ENCODE results near the gene LRG1. TPM values are rescaled to one million over a fixed set of nuclear protein-coding genes. Genes with fewer than 3 reads are reported as not detected.

LRG1 gene
- total and polyA plus RNA-seq, 2 of the 13 experiments (the other 11 are each of a cell fraction or from before 2014, with no cell fraction given) = 12.0 to 39.3 TPM

DNA sequence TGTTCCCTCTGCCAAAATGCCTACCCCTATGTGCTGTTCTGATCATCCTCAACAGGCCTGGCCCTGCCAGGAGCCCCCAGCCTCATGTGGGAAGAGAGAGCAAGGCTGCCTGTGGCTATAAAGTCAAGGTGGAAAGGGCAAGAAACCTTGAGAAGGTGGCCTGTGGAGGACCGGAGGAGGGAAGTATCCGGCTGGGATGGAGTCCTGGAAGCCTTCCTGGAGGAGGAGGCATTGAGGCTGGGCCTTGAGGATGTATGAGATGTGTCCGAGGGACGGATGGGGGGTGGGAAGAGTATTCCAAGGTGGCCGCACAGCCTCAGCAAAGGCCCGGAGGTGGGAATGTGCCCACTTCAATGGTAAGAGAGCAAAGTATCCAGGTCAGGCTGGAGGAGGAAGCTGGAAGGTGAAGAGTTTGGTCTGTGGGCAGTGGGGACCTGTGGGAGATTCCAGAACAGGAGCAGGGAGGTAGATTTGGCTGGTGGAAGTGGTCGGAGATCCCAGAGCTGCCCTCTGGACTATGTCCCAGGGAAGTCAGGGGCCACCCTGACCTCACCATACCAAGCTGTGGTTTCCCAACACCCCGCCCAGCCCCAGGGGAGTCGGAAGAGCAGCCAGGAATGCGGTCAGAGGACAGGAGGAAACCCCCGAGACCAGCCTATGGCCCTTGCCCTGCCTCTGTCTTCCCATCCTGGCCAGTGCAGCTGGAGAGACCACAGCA, 18.5 kb downstream of the LRG1 start (continued):
- TF ChIP-seq HNRNPLL (IDR thresholded peaks at IDR 0.05; ENCODE audit: low read depth, low read length, poor library complexity, severe bottlenecking) = no peak
- 0 out of 2 replicates have a peak, but pooled peaks have one; percentile 51 for TF ChIP-seq KDM3A (CRISPR knock-in tag; IDR thresholded peaks at IDR 0.05; ENCODE audit: low read depth)
- no peak for TF ChIP-seq ZNF138 (CRISPR knock-in tag; IDR thresholded peaks at IDR 0.05; ENCODE audit: low read depth)
- TF ChIP-seq REXO4 (CRISPR knock-in tag; IDR thresholded peaks at IDR 0.05; ENCODE audit: borderline replicate concordance) = no peak
- no peak for TF ChIP-seq ZNF652 (CRISPR knock-in tag; IDR thresholded peaks at IDR 0.05; ENCODE audit: borderline replicate concordance, low read depth)
- TF ChIP-seq, protein P1, sequence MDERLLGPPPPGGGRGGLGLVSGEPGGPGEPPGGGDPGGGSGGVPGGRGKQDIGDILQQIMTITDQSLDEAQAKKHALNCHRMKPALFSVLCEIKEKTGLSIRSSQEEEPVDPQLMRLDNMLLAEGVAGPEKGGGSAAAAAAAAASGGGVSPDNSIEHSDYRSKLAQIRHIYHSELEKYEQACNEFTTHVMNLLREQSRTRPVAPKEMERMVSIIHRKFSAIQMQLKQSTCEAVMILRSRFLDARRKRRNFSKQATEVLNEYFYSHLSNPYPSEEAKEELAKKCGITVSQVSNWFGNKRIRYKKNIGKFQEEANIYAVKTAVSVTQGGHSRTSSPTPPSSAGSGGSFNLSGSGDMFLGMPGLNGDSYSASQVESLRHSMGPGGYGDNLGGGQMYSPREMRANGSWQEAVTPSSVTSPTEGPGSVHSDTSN (CRISPR knock-in tag; IDR thresholded peaks at IDR 0.05) = no peak
- TF ChIP-seq KAT8 (CRISPR knock-in tag; IDR thresholded peaks at IDR 0.05) = peak; percentile 18; the same call in 1 of the 2 replicates
- no peak for TF ChIP-seq ARNT2 (CRISPR knock-in tag; IDR thresholded peaks at IDR 0.05; ENCODE audit: low read depth)
- no peak for TF ChIP-seq ZNF616 (CRISPR knock-in tag; IDR thresholded peaks at IDR 0.05; ENCODE audit: low read depth)
- TF ChIP-seq POLR2G (IDR thresholded peaks at IDR 0.05; ENCODE audit: low read depth, low read length) = no peak
- no peak for TF ChIP-seq TEAD2 (CRISPR knock-in tag; IDR thresholded peaks at IDR 0.05)
- TF ChIP-seq SCMH1 (CRISPR knock-in tag; IDR thresholded peaks at IDR 0.05; ENCODE audit: borderline replicate concordance) = no peak
- TF ChIP-seq SOX6 (IDR thresholded peaks at IDR 0.05) = no peak
- 0 out of 2 replicates have a peak, but pooled peaks have one; percentile 22 for TF ChIP-seq SOX6 (CRISPR knock-in tag; IDR thresholded peaks at IDR 0.05)
- TF ChIP-seq, protein P2, sequence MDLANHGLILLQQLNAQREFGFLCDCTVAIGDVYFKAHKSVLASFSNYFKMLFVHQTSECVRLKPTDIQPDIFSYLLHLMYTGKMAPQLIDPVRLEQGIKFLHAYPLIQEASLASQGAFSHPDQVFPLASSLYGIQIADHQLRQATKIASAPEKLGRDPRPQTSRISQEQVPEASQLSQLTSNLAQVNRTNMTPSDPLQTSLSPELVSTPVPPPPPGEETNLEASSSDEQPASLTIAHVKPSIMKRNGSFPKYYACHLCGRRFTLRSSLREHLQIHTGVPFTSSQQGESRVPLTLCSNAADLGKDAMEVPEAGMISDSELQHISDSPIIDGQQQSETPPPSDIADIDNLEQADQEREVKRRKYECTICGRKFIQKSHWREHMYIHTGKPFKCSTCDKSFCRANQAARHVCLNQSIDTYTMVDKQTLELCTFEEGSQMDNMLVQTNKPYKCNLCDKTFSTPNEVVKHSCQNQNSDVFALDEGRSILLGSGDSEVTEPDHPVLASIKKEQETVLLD (CRISPR knock-in tag; IDR thresholded peaks at IDR 0.05; ENCODE audit: low read depth) = no peak
- TF ChIP-seq PTBP1 (IDR thresholded peaks at IDR 0.05; ENCODE audit: low read depth, low read length, poor library complexity, severe bottlenecking) = no peak
- peak; percentile 98 for TF ChIP-seq ZNF629 (CRISPR knock-in tag; conservative IDR thresholded peaks at IDR 0.05)
- TF ChIP-seq HNRNPUL1 (IDR thresholded peaks at IDR 0.05; ENCODE audit: low read depth, low read length) = no peak
- TF ChIP-seq ZNF367 (CRISPR knock-in tag; IDR thresholded peaks at IDR 0.05; ENCODE audit: borderline replicate concordance) = no peak
- TF ChIP-seq, protein P3, sequence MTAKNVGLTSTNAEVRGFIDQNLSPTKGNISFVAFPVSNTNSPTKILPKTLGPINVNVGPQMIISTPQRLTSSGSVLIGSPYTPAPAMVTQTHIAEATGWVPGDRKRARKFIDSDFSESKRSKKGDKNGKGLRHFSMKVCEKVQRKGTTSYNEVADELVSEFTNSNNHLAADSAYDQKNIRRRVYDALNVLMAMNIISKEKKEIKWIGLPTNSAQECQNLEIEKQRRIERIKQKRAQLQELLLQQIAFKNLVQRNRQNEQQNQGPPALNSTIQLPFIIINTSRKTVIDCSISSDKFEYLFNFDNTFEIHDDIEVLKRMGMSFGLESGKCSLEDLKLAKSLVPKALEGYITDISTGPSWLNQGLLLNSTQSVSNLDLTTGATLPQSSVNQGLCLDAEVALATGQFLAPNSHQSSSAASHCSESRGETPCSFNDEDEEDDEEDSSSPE (CRISPR knock-in tag; IDR thresholded peaks at IDR 0.05) = no peak
- 0 out of 2 replicates have a peak, but pooled peaks have one; percentile 6 for TF ChIP-seq KDM5B (CRISPR knock-in tag; IDR thresholded peaks at IDR 0.05; ENCODE audit: borderline replicate concordance)
- peak; percentile 89 for TF ChIP-seq RXRB (CRISPR knock-in tag; IDR thresholded peaks at IDR 0.05; ENCODE audit: borderline replicate concordance)
- TF ChIP-seq CENPT (CRISPR knock-in tag; IDR thresholded peaks at IDR 0.05; ENCODE audit: low read depth) = no peak
- peak; percentile 96 for TF ChIP-seq PPARG (CRISPR knock-in tag; conservative IDR thresholded peaks at IDR 0.05)
- TF ChIP-seq NONO (IDR thresholded peaks at IDR 0.05) = no peak
- peak; percentile 33; the same call in 1 of the 2 replicates for TF ChIP-seq NONO (CRISPR knock-in tag; conservative IDR thresholded peaks at IDR 0.05)
- TF ChIP-seq ZNF615 (CRISPR knock-in tag; IDR thresholded peaks at IDR 0.05; ENCODE audit: borderline replicate concordance) = no peak
- peak; percentile 41; the same call in 1 of the 2 replicates for TF ChIP-seq HMG20A (CRISPR knock-in tag; IDR thresholded peaks at IDR 0.05; ENCODE audit: borderline replicate concordance)
